Activated T-cell treated with anti-CD3 and anti-CD28 coated beads, Interleukin-2, amount 50 U/mL, for 72 hours (primary cell): ENCODE data around the gene RPL26. TPM values are rescaled to one million over a fixed set of nuclear protein-coding genes. Genes with fewer than 3 reads are reported as not detected.
"Not testable (repeated sequence)": the region's sequence is repeated elsewhere in the genome, so short reads cannot be mapped to it uniquely, and the experiment has no call there.

ENCODE experiments used
- ATAC-seq, 2 donors: fragments of 150-1000 bp; cut with Tn5 transposase; replicated peaks in 1 of 2; 2 replicates each; pipeline ENCODE4 v1.10.0; 2021; ENCODE audit warnings: moderate library complexity in 2 of 2, mild to moderate bottlenecking in 1 of 2
- DNase-seq, 2 donors: peaks; one replicate each; pipeline ENCODE4 v3.0.0; 2021 to 2022; ENCODE audit warnings: mixed read lengths in 1 of 2
- H3K27ac Mint-ChIP-seq: one replicate; pipeline ENCODE4 v1.8.0; 2022; ENCODE audit warnings: mild to moderate bottlenecking, moderate library complexity, mixed read lengths
- H3K27me3 Mint-ChIP-seq: one replicate; pipeline ENCODE4 v1.8.0; 2022; ENCODE audit warnings: low read depth, mixed read lengths
- H3K36me3 Mint-ChIP-seq, 2 donors: one replicate each; pipeline ENCODE4 v1.8.0; 2022; ENCODE audit warnings: mixed read lengths in 2 of 2, mild to moderate bottlenecking in 1 of 2; ENCODE audit not compliant: insufficient read depth in 2 of 2
- H3K4me1 Mint-ChIP-seq: one replicate; pipeline ENCODE4 v1.8.0; 2022; ENCODE audit warnings: low read depth, mixed read lengths
- H3K4me3 Mint-ChIP-seq, 2 donors: one replicate each; pipeline ENCODE4 v1.8.0; 2022; ENCODE audit warnings: mild to moderate bottlenecking in 2 of 2, mixed read lengths in 2 of 2, moderate library complexity in 2 of 2
- H3K9me3 Mint-ChIP-seq, 2 donors: one replicate each; pipeline ENCODE4 v1.8.0; 2022; ENCODE audit warnings: mixed read lengths in 2 of 2
- total RNA-seq, 2 donors: library from RNA; stranded (reverse); gene quantifications; one replicate each; pipeline ENCODE4 v1.2.3, GENCODE V29; 2022

Gene RPL26
- total RNA-seq, 2 donors from 2014 or later, result 3,459 to 3,692 TPM

DNA sequence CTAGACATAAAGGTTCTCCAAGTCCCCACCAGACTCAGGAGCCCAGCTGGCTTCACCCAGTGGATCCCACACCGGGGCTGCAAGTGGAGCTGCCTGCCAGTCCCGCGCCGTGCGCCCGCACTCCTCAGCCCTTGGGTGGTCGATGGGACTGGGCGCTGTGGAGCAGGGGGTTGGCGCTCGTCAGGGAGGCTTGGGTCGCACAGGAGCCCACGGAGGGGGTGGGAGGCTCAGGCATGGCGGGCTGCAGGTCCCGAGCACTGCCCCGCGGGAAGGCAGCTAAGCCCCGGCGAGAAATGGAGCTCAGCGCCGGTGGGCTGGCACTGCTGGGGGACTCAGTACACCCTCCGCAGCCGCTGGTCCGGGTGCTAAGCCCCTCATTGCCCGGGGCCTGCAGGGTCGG is 36.0 kb downstream of the RPL26 start:
- not testable (repeated sequence) for ATAC-seq, DNase-seq, H3K9me3 Mint-ChIP-seq, H3K27ac Mint-ChIP-seq, H3K36me3 Mint-ChIP-seq, H3K4me3 Mint-ChIP-seq
- H3K4me1 Mint-ChIP-seq, result peaks cover 12% of the 10 kb centered on the region
- peaks cover 17% of the 10 kb centered on the region for H3K27me3 Mint-ChIP-seq

- ATAC-seq, result no peak
- H3K27me3 Mint-ChIP-seq, result peaks cover 17% of the 10 kb centered on the region
- H3K36me3 Mint-ChIP-seq, result no peaks in the 10 kb centered on the region
- H3K27ac Mint-ChIP-seq, result no peak overlapping the region
- H3K9me3 Mint-ChIP-seq, result no peaks in the 10 kb centered on the region
- H3K4me1 Mint-ChIP-seq, result peaks cover 12% of the 10 kb centered on the region
- H3K4me3 Mint-ChIP-seq, result no peak overlapping the region
- no peak for DNase-seq
These were observed 36.9 kb downstream of the RPL26 start for GRCh38 chr17:8345951-8346665.

DNA sequence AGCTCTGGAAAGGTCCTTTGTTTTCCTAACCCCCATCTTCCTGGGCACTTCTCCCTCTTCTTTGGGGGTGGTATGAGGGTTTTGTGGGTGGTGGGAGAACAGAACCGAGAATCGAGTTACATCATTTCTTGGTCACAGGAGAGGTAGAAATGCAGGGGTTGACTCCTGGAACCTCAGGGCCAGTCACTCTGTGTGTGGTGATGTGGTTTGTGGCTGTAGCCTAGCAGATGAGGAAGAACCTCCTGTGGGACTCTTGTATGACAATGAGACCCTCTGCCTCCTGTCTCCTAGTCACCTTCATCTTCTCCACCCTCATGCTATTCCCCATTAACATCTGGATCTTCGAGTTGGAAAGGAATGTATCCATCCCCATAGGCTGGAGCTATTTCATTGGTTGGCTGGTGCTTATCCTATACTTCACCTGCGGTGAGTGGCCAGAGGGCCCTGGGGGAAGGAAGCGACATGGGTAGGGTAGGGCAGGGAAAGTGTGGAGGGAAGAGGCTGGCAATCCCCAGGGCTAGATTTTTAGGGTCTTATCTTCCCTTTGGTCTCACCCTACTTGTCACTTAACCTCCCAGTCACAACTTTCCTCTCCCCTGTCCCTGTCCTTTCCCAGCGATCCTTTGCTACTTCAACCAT is 37.8 kb downstream of the RPL26 start:
- Mint-ChIP-seq H3K27ac (no peak overlapping the region), H3K36me3 (no peaks in the 10 kb centered on the region), H3K9me3 (no peaks in the 10 kb centered on the region), H3K27me3 (peaks cover 17% of the 10 kb centered on the region), H3K4me3 (no peak overlapping the region), H3K4me1 (peaks cover 12% of the 10 kb centered on the region)
- ATAC-seq, result peak; percentile 75 to 84
- DNase-seq, result peak; percentile 21 to 39

GRCh38 chr17:8341456-8341855 is 41.5 kb downstream of the RPL26 start:
- Mint-ChIP-seq H3K36me3 (no peaks in the 10 kb centered on the region), H3K27me3 (peaks cover 12% of the 10 kb centered on the region), H3K27ac (no peak overlapping the region), H3K9me3 (no peaks in the 10 kb centered on the region), H3K4me1 (peaks cover 23% of the 10 kb centered on the region), H3K4me3 (no peak overlapping the region)
- DNase-seq (no peak), ATAC-seq (no peak)

DNA sequence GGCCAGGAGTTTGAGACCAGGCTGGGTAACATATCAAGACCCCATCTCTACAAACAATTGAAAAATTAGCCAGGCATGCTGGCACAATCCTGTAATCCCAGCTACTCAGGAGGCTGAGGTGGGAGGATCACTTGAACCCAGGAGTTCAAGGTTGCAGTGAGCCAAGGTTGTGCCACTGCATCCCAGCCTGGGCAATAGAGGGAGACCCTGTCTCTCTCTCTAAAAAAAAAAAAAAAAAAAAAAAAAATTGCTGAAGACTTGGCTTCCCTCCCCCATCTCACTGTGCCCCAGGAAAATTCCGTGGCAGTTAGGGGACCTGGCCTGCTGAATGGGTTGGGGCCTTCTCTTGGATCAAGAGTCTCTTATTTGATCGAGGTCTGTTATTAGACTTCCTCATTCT is 43.5 kb downstream of the RPL26 start, which contains the start of gene ODF4:
TSS of gene ODF4 (plus strand) at position 301 of the 400 bp plus-strand sequence. CDS start 212 bp downstream, outside the sequence.
- peak within 1 kb of the TSS in 1 of 2 donors; percentile 41 for H3K4me3 Mint-ChIP-seq
- DNase-seq (no peak), ATAC-seq (no peak)
- no peaks in the 10 kb centered on the region for H3K9me3 Mint-ChIP-seq
- peaks cover 12% of the 10 kb centered on the region for H3K4me1 Mint-ChIP-seq
- H3K27me3 Mint-ChIP-seq, result no peaks in the 10 kb centered on the region
- no peak within 1 kb of the TSS for H3K27ac Mint-ChIP-seq
- no peaks in the 10 kb centered on the region for H3K36me3 Mint-ChIP-seq

DNA sequence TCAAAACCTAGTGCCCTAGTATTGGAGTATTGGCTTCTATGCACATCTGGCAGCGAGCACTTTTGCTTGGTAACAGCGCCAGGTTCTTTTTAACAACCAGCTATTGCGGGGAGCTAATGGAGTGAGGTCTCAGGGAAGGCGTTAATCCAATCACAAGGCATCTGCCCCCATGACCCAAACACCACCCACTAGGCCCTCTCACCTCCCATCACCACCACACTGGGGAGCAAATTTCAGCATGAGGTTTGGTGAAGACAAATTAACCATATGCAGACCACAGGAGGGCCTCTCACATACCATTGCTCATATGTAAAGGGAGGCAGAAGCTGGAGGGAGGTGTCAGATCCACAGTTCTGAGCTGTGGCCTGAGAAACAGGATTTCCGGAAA is 44.2 kb downstream of the RPL26 start:
- no peaks in the 10 kb centered on the region for H3K9me3 Mint-ChIP-seq
- DNase-seq (no peak), ATAC-seq (peak in 1 of 2 donors; percentile 34)
- no peak overlapping the region for H3K27ac Mint-ChIP-seq
- peaks cover 11% of the 10 kb centered on the region for H3K4me1 Mint-ChIP-seq
- peak overlapping the region in 1 of 2 donors; percentile 41 for H3K4me3 Mint-ChIP-seq
- H3K36me3 Mint-ChIP-seq, result no peaks in the 10 kb centered on the region
- H3K27me3 Mint-ChIP-seq, result no peaks in the 10 kb centered on the region

GRCh38 chr17:8337802-8338752 is 44.9 kb downstream of the RPL26 start:
- H3K4me1 Mint-ChIP-seq, result peaks cover 11% of the 10 kb centered on the region
- H3K27me3 Mint-ChIP-seq, result no peaks in the 10 kb centered on the region
- no peaks in the 10 kb centered on the region for H3K9me3 Mint-ChIP-seq
- no peak overlapping the region for H3K27ac Mint-ChIP-seq
- H3K4me3 Mint-ChIP-seq, result peak overlapping the region; percentile 37 to 41
- H3K36me3 Mint-ChIP-seq, result no peaks in the 10 kb centered on the region
- DNase-seq (no peak), ATAC-seq (peak in 1 of 2 donors; percentile 38)

DNA sequence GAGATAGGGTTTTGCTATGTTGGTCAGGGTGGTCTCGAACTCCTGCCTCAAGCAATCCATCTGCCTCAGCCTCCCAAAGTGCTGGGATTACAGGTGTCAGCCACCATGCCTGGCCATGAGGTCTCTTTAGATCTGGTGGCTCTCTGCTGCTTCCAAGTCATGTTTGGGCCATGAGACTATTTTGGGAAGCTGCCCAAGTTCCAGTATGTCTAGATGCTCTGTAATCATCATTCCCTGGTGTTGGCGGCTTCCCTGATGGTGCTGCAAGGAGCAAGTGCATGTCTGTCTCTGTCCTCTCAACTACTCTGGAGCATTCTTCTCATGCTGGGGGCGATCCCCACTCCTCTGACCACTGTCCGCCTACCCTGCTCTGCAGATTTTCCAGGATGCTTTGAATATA is 49.7 kb downstream of the RPL26 start:
- DNase-seq (no peak), ATAC-seq (no peak)
- Mint-ChIP-seq H3K9me3 (no peaks in the 10 kb centered on the region), H3K4me1 (peaks cover 7% of the 10 kb centered on the region), H3K27me3 (peaks cover 18% of the 10 kb centered on the region), H3K36me3 (no peaks in the 10 kb centered on the region), H3K27ac (no peak overlapping the region), H3K4me3 (no peak overlapping the region)

DNA sequence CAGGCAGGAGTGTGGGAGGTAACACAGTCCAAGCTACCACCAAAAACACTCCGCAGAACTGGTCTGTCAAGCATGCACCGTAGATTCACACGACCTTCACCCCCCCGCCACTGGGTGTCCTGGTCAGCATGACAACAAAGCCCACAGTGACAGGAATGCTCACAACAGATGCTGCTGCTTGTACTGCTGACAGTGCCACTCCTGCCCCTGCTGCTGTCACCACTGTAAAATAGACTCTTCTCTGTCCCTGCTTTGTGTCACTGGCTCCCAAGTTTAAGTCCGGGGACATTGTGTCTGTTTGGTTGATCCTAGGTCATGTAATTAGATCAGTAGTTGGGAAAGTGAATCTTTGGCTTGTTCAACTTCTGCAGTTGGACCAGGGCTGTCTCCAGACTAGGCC is 50.3 kb downstream of the RPL26 start:
- H3K27ac Mint-ChIP-seq, result no peak overlapping the region
- ATAC-seq, result no peak

DNA sequence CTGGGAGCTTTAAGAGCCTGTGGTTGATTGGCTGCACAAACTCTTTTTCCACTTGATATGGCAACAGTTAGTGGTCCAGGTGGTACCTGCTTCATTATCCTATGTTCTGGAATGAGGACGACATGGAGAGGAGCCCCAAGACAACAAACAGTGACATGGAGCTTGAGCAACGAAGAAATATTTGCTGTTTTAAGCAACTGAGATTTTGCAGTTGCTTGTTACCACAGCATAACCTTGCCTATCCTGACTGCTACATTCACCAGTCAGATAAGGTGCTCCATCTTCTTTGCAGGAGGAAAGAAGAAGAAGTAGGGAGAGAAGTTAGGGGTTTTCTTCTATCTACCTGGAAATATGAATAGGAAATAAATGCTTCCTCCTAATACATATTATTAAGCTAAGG is 50.9 kb downstream of the RPL26 start:
- no peak overlapping the region for H3K4me3 Mint-ChIP-seq
- no peak for DNase-seq
- no peaks in the 10 kb centered on the region for H3K9me3 Mint-ChIP-seq
- no peak for ATAC-seq
- peaks cover 29% of the 10 kb centered on the region for H3K27me3 Mint-ChIP-seq
- H3K27ac Mint-ChIP-seq, result no peak overlapping the region
- peaks cover 0 to 2% of the 10 kb centered on the region in 2 donors for H3K36me3 Mint-ChIP-seq
- H3K4me1 Mint-ChIP-seq, result no peaks in the 10 kb centered on the region

More for the DNA sequence above, 50.3 kb downstream of the RPL26 start:
- no peak for DNase-seq
- Mint-ChIP-seq H3K27me3 (peaks cover 23% of the 10 kb centered on the region), H3K4me1 (peaks cover 1% of the 10 kb centered on the region), H3K9me3 (no peaks in the 10 kb centered on the region), H3K4me3 (no peak overlapping the region), H3K36me3 (peaks cover 0 to 2% of the 10 kb centered on the region in 2 donors)
